Suprapubic skin (tissue), 4 donors: ENCODE measurements around the gene NKD2. TPM values are rescaled to one million over a fixed set of nuclear protein-coding genes. Genes with fewer than 3 reads are reported as not detected.

Source experiments
- DNase-seq, 2 donors: peaks; one replicate each; pipeline ENCODE4 v3.0.0-alpha.2; 2019; ENCODE audit warnings: low spot score in 2 of 2
- H3K27ac ChIP-seq: fragments of 200-600 bp; sonication (generic); one replicate; pipeline ENCODE4 v1.5.1; 2019
- H3K27me3 ChIP-seq: fragments of 200-600 bp; sonication (generic); one replicate; pipeline ENCODE4 v1.5.1; 2019
- H3K36me3 ChIP-seq: fragments of 200-600 bp; sonication (generic); one replicate; pipeline ENCODE4 v1.5.1; 2019
- H3K4me1 ChIP-seq: fragments of 200-600 bp; sonication (generic); one replicate; pipeline ENCODE4 v1.5.1; 2019
- H3K4me3 ChIP-seq: fragments of 200-600 bp; sonication (generic); one replicate; pipeline ENCODE4 v1.5.1; 2019; ENCODE audit warnings: mild to moderate bottlenecking
- H3K9me3 ChIP-seq: fragments of 200-600 bp; sonication (generic); one replicate; pipeline ENCODE4 v1.5.1; 2019
- EP300 ChIP-seq: sonication (generic); formaldehyde crosslinking; IDR thresholded peaks from one replicate; pipeline ENCODE4 v1.6.1; 2017; ENCODE audit warnings: antibody characterized with exemption
- POLR2A ChIP-seq, 2 donors: fragments of 450-650 bp; IDR thresholded peaks; one replicate each; pipeline ENCODE4 v1.6.1; 2017; ENCODE audit warnings: antibody characterized with exemption in 2 of 2, mild to moderate bottlenecking in 2 of 2, moderate library complexity in 2 of 2
- POLR2AphosphoS5 ChIP-seq, 3 donors: sonication (generic); formaldehyde crosslinking; IDR thresholded peaks; one replicate each; pipeline ENCODE4 v1.6.1; 2017; ENCODE audit warnings: antibody characterized with exemption in 3 of 3
- WGBS: methylation state at CpG from one replicate; pipeline ENCODE4 v1.1.5; 2018; 5-methylcytosine and 5-hydroxymethylcytosine counted together
- total RNA-seq, 4 donors: library from RNA; depleted of rRNA; stranded (reverse); fragments of >200 nt; gene quantifications; one replicate each; pipeline ENCODE4 v1.1.0, GENCODE V29; 2016
- TF ChIP-seq, protein P1 (sequence below), 2 donors: fragments of 200-600 bp in 1 of 2; fragments of 450-650 bp in 1 of 2; sonication (generic) in 1 of 2; IDR thresholded peaks; one replicate each; pipeline ENCODE4 v1.5.1; 2016 to 2019; ENCODE audit warnings: antibody characterized with exemption in 2 of 2, mild to moderate bottlenecking in 1 of 2, moderate library complexity in 1 of 2

Gene NKD2
- total RNA-seq, 4 donors from 2014 or later, result 7.9 to 13.0 (median 10.6) TPM

DNA sequence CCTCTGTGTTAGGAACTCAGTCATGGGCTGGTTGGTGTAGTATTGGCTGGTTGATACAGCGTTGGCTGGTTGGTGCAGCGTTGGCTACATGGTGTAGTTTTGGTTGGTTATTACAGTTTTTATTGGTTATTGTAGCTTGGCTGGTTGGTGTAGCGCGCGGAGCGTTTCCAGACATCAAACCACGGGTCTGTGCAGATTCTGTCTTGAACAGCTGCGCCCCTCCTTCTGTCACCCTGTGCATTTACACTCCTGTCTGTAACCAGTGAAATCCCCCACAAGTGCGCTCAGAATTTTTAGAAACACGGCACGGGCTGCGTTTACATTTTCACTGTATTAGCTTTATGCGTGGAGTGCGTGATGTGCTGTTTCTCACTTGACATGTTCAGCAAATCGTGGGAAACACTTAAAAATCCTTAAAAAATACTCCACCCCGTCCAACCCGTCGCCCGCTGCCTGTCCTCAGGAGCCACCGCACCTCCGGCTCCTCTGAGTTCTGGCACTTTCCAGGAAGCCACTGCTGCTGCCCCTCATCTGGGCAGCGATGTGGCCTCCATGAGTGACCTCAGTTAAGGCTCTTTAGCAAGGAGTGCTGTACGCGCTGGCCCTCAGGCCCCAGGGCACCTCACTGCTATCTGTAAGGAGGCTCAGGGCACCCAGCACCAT, 20.8 kb downstream of the NKD2 start:
- Histone ChIP-seq H3K4me3 (no peak overlapping the region), H3K9me3 (no peaks in the 10 kb centered on the region), H3K4me1 (peaks cover 7% of the 10 kb centered on the region), H3K27ac (no peak overlapping the region), H3K27me3 (peaks cover 28% of the 10 kb centered on the region), H3K36me3 (no peaks in the 10 kb centered on the region)
- TF ChIP-seq EP300, result no peak
- no peak for TF ChIP-seq POLR2AphosphoS5 (IDR thresholded peaks at IDR 0.05)
- TF ChIP-seq, protein P1, sequence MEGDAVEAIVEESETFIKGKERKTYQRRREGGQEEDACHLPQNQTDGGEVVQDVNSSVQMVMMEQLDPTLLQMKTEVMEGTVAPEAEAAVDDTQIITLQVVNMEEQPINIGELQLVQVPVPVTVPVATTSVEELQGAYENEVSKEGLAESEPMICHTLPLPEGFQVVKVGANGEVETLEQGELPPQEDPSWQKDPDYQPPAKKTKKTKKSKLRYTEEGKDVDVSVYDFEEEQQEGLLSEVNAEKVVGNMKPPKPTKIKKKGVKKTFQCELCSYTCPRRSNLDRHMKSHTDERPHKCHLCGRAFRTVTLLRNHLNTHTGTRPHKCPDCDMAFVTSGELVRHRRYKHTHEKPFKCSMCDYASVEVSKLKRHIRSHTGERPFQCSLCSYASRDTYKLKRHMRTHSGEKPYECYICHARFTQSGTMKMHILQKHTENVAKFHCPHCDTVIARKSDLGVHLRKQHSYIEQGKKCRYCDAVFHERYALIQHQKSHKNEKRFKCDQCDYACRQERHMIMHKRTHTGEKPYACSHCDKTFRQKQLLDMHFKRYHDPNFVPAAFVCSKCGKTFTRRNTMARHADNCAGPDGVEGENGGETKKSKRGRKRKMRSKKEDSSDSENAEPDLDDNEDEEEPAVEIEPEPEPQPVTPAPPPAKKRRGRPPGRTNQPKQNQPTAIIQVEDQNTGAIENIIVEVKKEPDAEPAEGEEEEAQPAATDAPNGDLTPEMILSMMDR (IDR thresholded peaks at IDR 0.05), result no peak
- TF ChIP-seq POLR2A (IDR thresholded peaks at IDR 0.05), result no peak
- 92% methylated on average over 24 of the region's 24 CpGs for WGBS
- peak in 1 of 2 donors; percentile 61 for DNase-seq

DNA sequence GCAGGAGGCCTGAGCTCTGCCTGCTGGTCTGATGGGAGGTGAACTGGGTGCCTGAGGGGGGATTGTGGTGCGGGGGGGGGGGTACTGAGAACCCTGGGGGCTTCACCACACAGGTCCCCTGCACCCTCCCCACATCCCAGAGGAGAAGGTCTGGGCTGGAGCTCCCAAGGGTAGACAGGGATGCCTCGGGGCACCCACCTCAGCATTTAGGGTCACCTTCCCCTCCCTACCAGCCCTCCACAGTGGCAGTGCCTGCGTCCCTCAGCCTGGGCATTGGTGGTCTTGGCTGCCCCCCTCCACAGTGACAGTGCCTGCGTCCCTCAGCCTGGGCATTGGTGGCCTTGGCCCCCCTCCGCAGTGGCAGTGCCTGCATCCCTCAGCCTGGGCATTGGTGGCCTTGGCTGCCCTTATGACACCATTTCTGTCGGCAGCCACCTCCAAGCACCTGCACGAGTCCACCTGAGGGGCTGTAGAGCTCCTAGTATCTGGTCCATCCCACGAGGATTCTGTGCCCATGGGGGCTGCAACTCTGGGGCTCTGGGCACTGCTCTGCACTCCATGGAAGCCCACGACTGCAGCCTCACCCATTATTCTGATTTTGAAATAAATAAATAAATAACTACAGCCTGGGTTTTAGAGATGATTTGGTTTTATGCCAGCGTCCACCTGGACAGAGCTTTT, 21.5 kb downstream of the NKD2 start:
- Histone ChIP-seq H3K4me3 (no peak overlapping the region), H3K4me1 (peaks cover 7% of the 10 kb centered on the region), H3K36me3 (no peaks in the 10 kb centered on the region), H3K27ac (no peak overlapping the region), H3K27me3 (peaks cover 28% of the 10 kb centered on the region), H3K9me3 (no peaks in the 10 kb centered on the region)
- 84% methylated on average over 7 of the region's 10 CpGs for WGBS
- DNase-seq, result peak in 1 of 2 donors; percentile 52
- TF ChIP-seq POLR2AphosphoS5 (IDR thresholded peaks at IDR 0.05) (no peak), POLR2A (IDR thresholded peaks at IDR 0.05) (no peak), EP300 (no peak)
- TF ChIP-seq, protein P1 (IDR thresholded peaks at IDR 0.05), result no peak

DNA sequence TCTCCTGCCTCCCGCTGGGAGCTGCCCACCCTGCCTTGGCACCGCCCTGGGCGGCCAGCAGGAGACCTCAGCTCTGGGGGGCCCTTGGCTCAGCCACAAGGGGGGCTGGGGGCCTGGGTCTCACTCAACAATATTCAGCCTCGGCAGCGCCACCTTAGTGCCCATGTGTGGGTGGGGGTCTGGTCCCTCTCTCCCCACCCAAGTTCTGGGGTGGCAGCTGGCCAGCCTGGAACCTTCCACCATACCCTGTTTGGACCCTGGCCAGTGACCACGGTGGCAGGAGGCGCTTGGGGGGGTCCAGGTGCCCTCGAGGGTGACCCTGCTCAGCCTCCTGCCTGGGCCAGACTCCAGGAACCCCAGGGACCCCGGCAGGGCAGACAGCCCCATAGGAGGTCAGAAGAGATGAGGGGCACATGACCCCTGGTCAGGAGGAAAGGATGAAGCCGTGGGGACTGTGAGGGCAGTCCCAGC, 22.2 kb downstream of the NKD2 start:
- Histone ChIP-seq H3K9me3 (no peaks in the 10 kb centered on the region), H3K4me3 (no peak overlapping the region), H3K36me3 (no peaks in the 10 kb centered on the region), H3K4me1 (peaks cover 7% of the 10 kb centered on the region), H3K27me3 (peaks cover 28% of the 10 kb centered on the region), H3K27ac (no peak overlapping the region)
- peak in 1 of 2 donors; percentile 72 for DNase-seq
- 100% methylated on average over 4 of the region's 10 CpGs for WGBS
- no peak for TF ChIP-seq POLR2A (IDR thresholded peaks at IDR 0.05)
- no peak for TF ChIP-seq POLR2AphosphoS5 (IDR thresholded peaks at IDR 0.05)
- TF ChIP-seq EP300, result no peak
- TF ChIP-seq, protein P1 (IDR thresholded peaks at IDR 0.05), result no peak

DNA sequence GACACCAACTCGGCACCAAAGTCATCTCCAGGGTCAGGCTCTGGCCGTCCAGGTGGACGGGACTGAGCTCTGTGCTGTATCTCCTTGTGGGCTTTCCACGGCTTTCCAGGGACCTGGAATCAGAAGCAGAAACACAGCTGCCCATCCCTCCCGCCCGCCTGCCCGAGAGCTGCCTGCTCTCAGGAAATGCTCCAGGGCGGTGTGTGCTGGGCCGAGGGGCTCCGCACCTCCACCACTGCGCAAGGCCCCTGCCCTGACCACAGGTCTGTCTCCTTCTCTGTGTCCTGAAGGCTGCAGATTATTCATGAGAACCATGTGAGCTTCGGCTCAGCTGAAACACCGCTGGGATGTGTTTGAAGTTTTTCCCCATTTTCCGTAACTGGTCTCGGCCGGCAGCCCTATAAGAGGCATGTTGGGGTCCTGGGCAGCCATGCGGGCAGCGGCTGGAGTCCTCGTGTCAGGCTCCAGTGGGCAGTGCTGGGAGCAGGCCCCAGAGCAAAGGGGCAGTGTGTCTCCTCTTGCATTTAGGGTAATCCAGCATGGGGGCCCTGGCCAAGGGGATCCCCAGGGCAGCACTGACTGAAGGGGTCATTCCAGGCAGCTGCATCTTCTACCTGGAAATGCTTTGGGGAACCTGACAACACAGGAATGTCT, 22.8 kb downstream of the NKD2 start:
- peaks cover 28% of the 10 kb centered on the region for H3K27me3 ChIP-seq
- no peak overlapping the region for H3K4me3 ChIP-seq
- no peak overlapping the region for H3K27ac ChIP-seq
- 100% methylated on average over 7 of the region's 19 CpGs for WGBS
- DNase-seq, result peak in 1 of 2 donors; percentile 69
- TF ChIP-seq EP300 (no peak), POLR2AphosphoS5 (IDR thresholded peaks at IDR 0.05) (no peak), POLR2A (IDR thresholded peaks at IDR 0.05) (no peak)
- TF ChIP-seq, protein P1 (IDR thresholded peaks at IDR 0.05), result no peak
- no peaks in the 10 kb centered on the region for H3K9me3 ChIP-seq
- H3K4me1 ChIP-seq, result peaks cover 7% of the 10 kb centered on the region
- H3K36me3 ChIP-seq, result no peaks in the 10 kb centered on the region

DNA sequence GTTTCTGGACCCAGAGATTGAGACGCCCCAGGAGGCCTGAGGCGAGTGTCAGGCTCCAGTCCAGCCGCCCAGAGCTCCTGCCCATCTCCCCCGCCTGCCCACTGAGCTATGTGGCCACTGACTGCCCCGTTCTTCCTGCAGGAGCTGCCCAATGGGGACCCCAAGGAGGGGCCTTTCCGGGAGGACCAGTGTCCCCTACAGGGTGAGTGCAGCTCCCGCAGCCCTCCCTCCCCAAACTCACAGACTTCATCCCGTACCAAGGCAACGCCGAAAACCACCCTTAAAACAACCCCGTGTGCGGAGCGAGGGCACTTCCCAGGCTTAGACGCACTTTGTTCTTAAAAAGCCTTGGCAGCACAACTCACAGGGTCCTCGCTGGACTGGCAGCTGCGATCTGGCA, 23.4 kb downstream of the NKD2 start:
- DNase-seq, result peak in 1 of 2 donors; percentile 74
- Histone ChIP-seq H3K4me1 (peaks cover 6% of the 10 kb centered on the region), H3K36me3 (no peaks in the 10 kb centered on the region), H3K27ac (no peak overlapping the region), H3K4me3 (no peak overlapping the region), H3K9me3 (no peaks in the 10 kb centered on the region), H3K27me3 (peaks cover 28% of the 10 kb centered on the region)
- TF ChIP-seq POLR2AphosphoS5 (IDR thresholded peaks at IDR 0.05) (no peak), EP300 (no peak), POLR2A (IDR thresholded peaks at IDR 0.05) (no peak)
- TF ChIP-seq, protein P1 (IDR thresholded peaks at IDR 0.05), result no peak
- 87% methylated on average over 10 of the region's 16 CpGs for WGBS
